HUES48 (cell line): ENCODE data around the gene HLX.

Source experiments
- H3K27ac ChIP-seq: one replicate; pipeline ENCODE4 v1.7.0; 2013; ENCODE audit warnings: low read depth, low read length, inconsistent platforms
- H3K27me3 ChIP-seq: 2 replicates; pipeline ENCODE4 v1.6.1; 2013; ENCODE audit warnings: mild to moderate bottlenecking, low read length; ENCODE audit not compliant: control insufficient read depth, insufficient read depth
- H3K36me3 ChIP-seq: 2 replicates; pipeline ENCODE4 v1.6.1; 2013; ENCODE audit warnings: low read length; ENCODE audit not compliant: control insufficient read depth, insufficient read depth
- H3K4me1 ChIP-seq: 2 replicates; pipeline ENCODE4 v1.6.1; 2013; ENCODE audit warnings: mild to moderate bottlenecking, low read length; ENCODE audit not compliant: control insufficient read depth, insufficient read depth
- H3K4me3 ChIP-seq: 2 replicates; pipeline ENCODE4 v1.5.1; 2013; ENCODE audit warnings: mild to moderate bottlenecking, low read depth, low read length
- H3K9ac ChIP-seq: 2 replicates; pipeline ENCODE4 v1.6.1; 2013; ENCODE audit warnings: mild to moderate bottlenecking, low read depth, low read length, moderate library complexity
- H3K9me3 ChIP-seq: 2 replicates; pipeline ENCODE4 v1.6.1; 2013; ENCODE audit warnings: low read length; ENCODE audit not compliant: control insufficient read depth, insufficient read depth

HLX gene

GRCh38 chr1:220917535-220918209 is 38.4 kb downstream of the HLX start:
- Histone ChIP-seq H3K27ac (no peak overlapping the region), H3K36me3 (no peaks in the 10 kb centered on the region), H3K4me1 (peaks cover 8% of the 10 kb centered on the region), H3K27me3 (no peaks in the 10 kb centered on the region), H3K9ac (no peak overlapping the region), H3K4me3 (no peak overlapping the region), H3K9me3 (no peaks in the 10 kb centered on the region)

GRCh38 chr1:220918285-220918951 is 39.2 kb downstream of the HLX start:
- H3K9ac ChIP-seq, result no peak overlapping the region
- peaks cover 11% of the 10 kb centered on the region for H3K4me1 ChIP-seq
- H3K36me3 ChIP-seq, result no peaks in the 10 kb centered on the region
- no peaks in the 10 kb centered on the region for H3K27me3 ChIP-seq
- H3K27ac ChIP-seq, result no peak overlapping the region
- no peak overlapping the region for H3K4me3 ChIP-seq
- no peaks in the 10 kb centered on the region for H3K9me3 ChIP-seq

DNA sequence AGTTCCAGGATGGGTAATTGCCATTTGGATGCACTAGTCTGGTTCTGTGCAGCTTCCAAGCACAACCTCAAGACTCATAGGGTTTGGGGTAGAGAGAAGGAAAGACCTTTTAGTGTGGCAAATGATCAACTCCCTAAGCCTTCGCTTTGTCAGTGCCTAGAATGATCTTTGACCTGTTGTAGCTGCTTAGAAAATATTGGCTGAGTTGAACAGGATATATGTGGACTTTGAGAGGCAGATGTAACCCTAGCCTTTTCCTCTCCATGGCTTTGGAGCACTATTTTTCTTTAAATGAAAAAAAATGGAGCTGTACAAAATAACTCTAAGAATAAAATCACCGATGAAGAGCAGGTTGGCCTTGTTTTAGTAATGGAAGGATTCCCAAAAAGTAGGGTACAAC is 41.7 kb downstream of the HLX start:
- Histone ChIP-seq H3K9me3 (no peaks in the 10 kb centered on the region), H3K27ac (no peak overlapping the region), H3K9ac (no peak overlapping the region), H3K4me1 (peaks cover 11% of the 10 kb centered on the region), H3K4me3 (no peak overlapping the region), H3K27me3 (no peaks in the 10 kb centered on the region), H3K36me3 (no peaks in the 10 kb centered on the region)

- H3K9ac ChIP-seq, result no peak overlapping the region
- no peaks in the 10 kb centered on the region for H3K36me3 ChIP-seq
- peaks cover 11% of the 10 kb centered on the region for H3K4me1 ChIP-seq
- peak overlapping the region; percentile 48 for H3K27ac ChIP-seq
- no peak overlapping the region for H3K4me3 ChIP-seq
- no peaks in the 10 kb centered on the region for H3K27me3 ChIP-seq
- no peaks in the 10 kb centered on the region for H3K9me3 ChIP-seq
Measured at GRCh38 chr1:220921498-220921897, 42.3 kb downstream of the HLX start.

GRCh38 chr1:220921971-220922635 is 42.9 kb downstream of the HLX start:
- H3K27ac ChIP-seq, result peak overlapping the region; percentile 48
- peaks cover 11% of the 10 kb centered on the region for H3K4me1 ChIP-seq
- H3K36me3 ChIP-seq, result no peaks in the 10 kb centered on the region
- H3K4me3 ChIP-seq, result no peak overlapping the region
- no peak overlapping the region for H3K9ac ChIP-seq
- H3K27me3 ChIP-seq, result no peaks in the 10 kb centered on the region
- H3K9me3 ChIP-seq, result no peaks in the 10 kb centered on the region

DNA sequence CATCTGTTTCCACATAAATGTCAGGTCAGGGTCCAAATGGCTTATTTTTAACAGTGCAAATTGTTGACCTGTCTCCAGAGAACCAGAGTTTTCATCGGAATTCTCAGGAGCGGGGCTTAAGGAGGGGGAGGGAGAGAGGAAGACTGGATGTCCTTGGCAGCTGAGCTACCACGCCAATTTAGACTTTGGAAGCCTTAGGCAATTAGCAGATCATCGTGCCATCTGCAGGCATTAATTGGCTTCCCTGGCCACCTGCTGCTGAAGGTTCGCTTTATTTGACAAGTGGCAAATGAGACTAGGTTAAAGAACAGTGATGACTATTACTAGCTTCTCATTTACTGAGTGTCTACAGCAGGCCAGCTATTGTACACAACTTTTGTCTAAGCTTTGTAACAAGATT is 43.7 kb downstream of the HLX start:
- H3K36me3 ChIP-seq, result no peaks in the 10 kb centered on the region
- peaks cover 11% of the 10 kb centered on the region for H3K4me1 ChIP-seq
- no peak overlapping the region for H3K9ac ChIP-seq
- no peaks in the 10 kb centered on the region for H3K27me3 ChIP-seq
- H3K4me3 ChIP-seq, result no peak overlapping the region
- H3K27ac ChIP-seq, result no peak overlapping the region
- no peaks in the 10 kb centered on the region for H3K9me3 ChIP-seq

GRCh38 chr1:220924331-220924970 is 45.2 kb downstream of the HLX start:
- Histone ChIP-seq H3K36me3 (no peaks in the 10 kb centered on the region), H3K27me3 (no peaks in the 10 kb centered on the region), H3K27ac (no peak overlapping the region), H3K9me3 (no peaks in the 10 kb centered on the region), H3K4me3 (no peak overlapping the region), H3K4me1 (peaks cover 11% of the 10 kb centered on the region), H3K9ac (no peak overlapping the region)

DNA sequence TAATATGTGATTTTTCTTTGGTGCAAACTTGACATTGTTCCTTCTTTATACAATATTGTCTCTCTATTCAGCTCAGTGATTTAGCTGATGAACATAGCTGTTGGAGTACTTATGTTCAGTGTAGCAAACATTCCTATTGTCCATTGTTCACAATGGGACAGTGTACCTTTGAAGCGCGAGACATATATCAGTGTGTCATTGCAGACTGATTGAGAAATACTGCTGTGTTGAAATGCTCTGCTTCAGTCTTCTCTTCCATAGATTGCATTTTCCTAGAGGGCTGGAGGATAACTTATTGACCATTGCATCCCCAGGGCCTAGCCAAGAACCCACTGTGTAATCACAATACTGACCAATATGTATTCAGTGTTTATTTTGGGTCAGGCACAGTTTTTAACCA is 46.5 kb downstream of the HLX start:
- H3K27me3 ChIP-seq, result no peaks in the 10 kb centered on the region
- no peak overlapping the region for H3K4me3 ChIP-seq
- H3K9ac ChIP-seq, result no peak overlapping the region
- no peak overlapping the region for H3K27ac ChIP-seq
- no peaks in the 10 kb centered on the region for H3K9me3 ChIP-seq
- no peaks in the 10 kb centered on the region for H3K36me3 ChIP-seq
- peaks cover 11% of the 10 kb centered on the region for H3K4me1 ChIP-seq

DNA sequence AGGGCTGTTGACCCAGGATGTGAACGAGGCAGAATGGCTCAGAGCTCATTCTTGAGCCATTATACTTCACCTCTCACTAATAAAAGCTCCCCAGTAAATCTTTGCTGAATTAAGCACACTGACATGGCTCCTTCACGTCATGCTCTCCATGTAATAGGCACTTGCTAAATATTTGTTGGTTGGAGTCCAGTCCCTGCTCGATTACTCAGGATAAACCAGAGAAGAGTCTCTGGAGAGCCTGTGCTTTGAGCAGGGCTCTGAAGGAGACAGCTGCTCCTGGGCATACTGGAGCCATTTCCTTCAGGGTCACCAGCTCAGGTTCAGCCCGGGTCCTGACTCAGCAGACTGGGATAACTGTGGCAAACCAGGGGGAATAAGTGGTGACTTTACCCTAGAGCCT is 46.9 kb downstream of the HLX start:
- H3K36me3 ChIP-seq, result no peaks in the 10 kb centered on the region
- H3K9ac ChIP-seq, result no peak overlapping the region
- no peak overlapping the region for H3K27ac ChIP-seq
- H3K27me3 ChIP-seq, result no peaks in the 10 kb centered on the region
- no peaks in the 10 kb centered on the region for H3K9me3 ChIP-seq
- peaks cover 11% of the 10 kb centered on the region for H3K4me1 ChIP-seq
- H3K4me3 ChIP-seq, result no peak overlapping the region

DNA sequence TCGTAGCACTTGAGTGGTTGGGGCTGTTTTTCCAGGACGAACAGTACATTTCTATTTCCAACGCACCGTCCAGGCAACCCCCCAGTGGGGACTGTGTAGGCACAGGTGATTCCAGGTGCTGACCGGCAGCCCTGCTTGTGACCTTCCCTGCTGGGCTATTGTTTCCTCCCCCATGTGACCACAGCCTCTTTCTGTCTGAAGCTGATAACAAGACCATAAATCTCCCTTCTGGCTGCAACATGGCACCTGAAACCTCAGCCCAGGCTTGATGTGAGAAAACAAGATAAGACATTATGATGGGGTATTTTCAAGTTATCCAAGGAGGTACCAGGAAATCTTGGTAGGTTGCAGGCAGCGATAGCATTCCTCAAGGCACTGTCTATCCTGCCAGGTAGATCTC is 48.2 kb downstream of the HLX start:
- no peak overlapping the region for H3K4me3 ChIP-seq

DNA sequence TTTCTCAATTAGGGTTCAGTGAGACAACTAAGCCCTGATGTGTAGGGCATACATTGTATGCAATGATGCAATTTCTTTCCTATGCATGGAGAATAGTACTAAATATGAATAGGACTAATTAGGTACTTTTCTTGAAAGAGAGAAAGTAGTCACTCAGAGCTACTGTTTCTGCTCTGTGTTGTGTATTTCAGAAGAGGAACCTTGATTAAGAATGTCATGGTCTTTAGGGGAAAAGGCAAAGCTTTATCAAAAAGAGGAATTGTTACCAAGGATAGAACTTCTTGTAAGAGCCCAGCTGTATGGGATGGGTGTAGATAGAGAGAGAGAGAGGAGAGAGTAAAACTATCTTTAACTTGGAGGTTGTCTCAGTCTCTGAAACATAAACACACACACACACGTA is 49.1 kb downstream of the HLX start:
- Histone ChIP-seq H3K27ac (no peak overlapping the region), H3K4me1 (no peaks in the 10 kb centered on the region), H3K9me3 (no peaks in the 10 kb centered on the region), H3K9ac (no peak overlapping the region), H3K4me3 (no peak overlapping the region), H3K27me3 (no peaks in the 10 kb centered on the region), H3K36me3 (no peaks in the 10 kb centered on the region)

More for the DNA sequence above, 48.2 kb downstream of the HLX start:
- Histone ChIP-seq H3K36me3 (no peaks in the 10 kb centered on the region), H3K27me3 (no peaks in the 10 kb centered on the region), H3K9me3 (no peaks in the 10 kb centered on the region), H3K4me1 (0 out of 2 replicates have a peak, but pooled peaks cover 3% of the 10 kb centered on the region), H3K27ac (no peak overlapping the region), H3K9ac (no peak overlapping the region)
